ENCODE results near the gene SYNE2.
"Not testable (repeated sequence)": the region's sequence is repeated elsewhere in the genome, so short reads cannot be mapped to it uniquely, and the experiment has no call there.

The SYNE2 gene

DNA sequence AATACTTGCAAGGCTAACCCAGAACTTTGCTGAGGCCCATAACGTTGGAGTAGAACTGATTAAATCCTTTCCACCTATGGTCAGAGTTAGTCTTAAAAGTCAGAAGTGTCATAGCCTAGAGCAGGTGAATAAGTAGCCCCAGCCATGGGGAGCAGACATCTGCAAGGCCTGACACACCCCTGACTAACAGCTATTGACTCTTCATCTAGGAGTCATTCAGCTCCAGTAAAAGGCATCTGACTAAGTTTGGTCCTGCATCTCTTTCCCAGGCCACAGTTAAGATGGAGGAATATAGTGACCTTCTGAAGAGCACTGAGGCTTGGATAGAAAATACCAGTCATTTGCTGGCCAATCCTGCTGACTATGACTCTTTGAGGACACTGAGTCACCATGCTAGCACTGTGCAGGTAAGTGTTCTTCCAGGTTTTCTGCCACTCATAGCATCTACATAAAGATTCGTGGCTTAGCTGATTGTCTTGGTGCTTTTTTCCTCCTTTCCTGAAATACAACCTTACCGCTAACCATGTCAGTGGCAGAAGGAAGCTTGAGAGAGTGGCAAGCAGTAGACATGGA, 228.5 kb downstream of the SYNE2 start:
- DNase-seq (ENCODE audit: low spot score) = no peak

DNA sequence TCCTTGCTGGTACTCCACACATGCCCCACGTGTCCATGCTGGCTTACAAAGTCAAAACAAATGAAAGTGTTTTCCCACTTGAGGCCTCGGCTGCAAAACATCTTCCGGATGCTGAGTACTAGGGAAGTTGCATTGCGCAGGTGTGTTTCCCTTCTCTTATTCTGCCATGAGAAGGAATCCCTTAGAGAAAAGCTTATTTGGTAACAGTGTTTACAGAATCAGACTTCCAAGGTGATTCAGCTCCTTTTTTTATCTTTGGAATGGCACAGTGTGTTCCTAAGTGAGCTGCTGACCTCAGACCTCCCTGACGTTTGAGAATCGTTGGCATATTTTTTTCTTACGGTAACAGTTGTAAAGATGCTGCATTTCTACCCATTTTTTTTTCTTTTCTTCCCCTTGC, 230.0 kb downstream of the SYNE2 start:
- no peak for DNase-seq (ENCODE audit: low spot score)

- DNase-seq (ENCODE audit: low spot score) = no peak
These were observed 235.8 kb downstream of the SYNE2 start for GRCh38 chr14:64088647-64088964.

GRCh38 chr14:64089920-64090319, 237.1 kb downstream of the SYNE2 start:
- no peak for DNase-seq (ENCODE audit: low spot score)

DNA sequence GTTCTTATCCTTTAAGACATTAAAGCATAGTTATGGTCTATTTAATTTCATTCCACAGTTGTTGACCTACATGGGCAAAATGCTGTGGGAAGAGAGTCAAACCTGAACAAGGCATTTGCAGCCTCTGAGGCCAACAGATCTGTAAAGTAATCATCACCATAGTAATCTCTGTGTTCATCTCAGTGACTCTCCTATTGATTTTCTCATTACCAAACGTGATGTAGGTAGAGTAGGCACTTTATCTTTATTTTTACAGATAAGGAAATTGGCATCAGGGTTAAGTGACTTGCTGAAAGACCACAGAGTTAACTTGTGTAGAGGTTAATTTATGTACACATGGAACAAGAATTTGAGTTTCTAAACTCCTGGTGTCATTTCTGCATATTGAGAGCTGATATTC, 238.4 kb downstream of the SYNE2 start:
- no peak for DNase-seq (ENCODE audit: low spot score)

DNA sequence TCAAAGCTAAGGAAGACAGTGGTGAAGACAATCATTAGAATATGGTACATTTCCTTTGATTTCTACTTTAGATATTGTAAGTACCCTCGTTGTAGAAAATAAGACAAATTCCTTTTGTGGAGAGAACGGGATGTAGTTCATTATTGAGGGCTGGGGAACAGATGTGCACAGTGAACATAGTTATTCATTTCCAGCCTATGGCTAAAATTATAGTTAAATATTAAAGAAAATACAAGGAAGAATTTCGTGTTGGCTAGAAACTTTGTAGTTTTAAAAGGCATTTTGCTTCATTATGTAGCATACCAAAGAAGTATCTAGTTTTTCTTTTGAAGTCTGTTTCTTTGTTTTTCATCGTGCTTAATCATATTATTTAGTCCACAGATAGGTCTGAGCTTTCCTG, 239.5 kb downstream of the SYNE2 start:
- DNase-seq (ENCODE audit: low spot score) = no peak

- DNase-seq (ENCODE audit: low spot score) = no peak
These were observed 240.1 kb downstream of the SYNE2 start for GRCh38 chr14:64092940-64093339.

GRCh38 chr14:64095620-64096019, 242.8 kb downstream of the SYNE2 start:
- DNase-seq (ENCODE audit: low spot score) = no peak

DNA sequence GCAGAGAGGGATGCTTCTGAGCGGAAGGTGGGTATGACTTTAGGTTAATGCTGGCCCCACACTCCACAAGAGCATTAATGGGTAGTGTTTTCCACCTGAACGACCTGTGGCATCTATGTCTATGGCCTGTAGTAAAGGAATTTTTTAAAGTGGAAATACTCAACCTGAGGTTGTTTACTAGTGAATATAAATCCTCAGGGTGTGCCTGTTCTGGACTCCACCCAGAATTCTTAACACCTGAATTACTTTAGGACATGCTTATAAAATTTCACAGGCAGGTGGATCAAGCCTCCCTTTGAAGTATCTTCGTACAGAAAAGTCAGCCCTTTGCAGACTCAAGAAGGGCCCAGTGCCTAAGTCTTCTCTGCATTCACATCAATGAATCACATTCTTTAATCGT, 245.3 kb downstream of the SYNE2 start:
- DNase-seq (ENCODE audit: low spot score) = no peak

DNA sequence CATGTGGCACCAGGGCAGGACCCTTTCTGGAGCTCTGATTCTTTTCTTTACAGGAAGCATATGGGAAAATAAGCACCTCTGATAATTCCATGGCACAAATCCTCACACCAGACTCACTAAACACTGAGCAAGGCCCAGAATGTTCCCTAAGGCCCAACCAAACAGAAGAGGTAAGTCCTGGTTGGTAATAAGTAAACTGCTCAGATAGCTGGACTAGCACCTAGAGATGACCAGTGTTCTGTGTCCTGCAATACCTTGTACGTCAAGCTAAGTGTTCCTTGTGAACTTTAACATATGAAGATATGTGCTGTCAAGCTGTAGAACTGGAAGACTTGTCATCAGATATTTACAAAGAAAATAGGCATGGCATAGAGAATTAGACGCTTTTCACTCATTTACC, 254.6 kb downstream of the SYNE2 start:
- DNase-seq (ENCODE audit: low spot score) = no peak

DNA sequence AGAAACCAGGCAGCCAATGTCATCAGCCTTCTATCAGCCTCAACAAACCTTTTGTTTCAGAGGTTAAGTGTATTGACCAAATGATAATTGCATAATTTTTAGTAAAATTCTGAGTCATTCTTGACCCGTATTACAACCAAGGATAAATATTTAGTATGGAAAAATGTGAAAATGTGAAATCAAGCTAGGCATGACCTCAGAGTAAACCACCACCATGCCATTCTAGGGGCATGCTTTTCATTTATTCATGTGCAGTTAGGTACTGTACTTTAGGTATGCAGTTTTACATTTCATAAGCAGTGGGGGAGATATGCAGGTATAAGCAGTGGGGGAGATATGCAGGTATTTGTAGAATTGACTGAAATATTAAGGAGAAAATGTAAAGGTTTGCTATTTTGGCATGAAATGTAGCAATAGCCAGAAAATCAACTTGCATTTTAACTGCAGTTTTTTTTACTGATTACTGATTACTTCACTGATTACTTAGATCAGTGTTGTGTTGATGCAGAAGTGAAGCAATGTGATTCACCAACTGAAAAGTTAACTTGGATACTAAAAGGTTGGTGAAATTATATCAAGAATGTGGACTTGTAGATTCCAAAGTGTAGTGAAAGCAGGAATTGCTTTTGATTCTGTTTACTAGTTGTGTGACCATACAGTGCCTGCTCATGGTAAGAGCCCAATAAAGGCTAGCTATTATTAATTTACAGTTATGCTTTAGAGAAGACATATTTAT, 257.2 kb downstream of the SYNE2 start:
- no peak for DNase-seq (ENCODE audit: low spot score)

- no peak for DNase-seq (ENCODE audit: low spot score)
These were observed 258.0 kb downstream of the SYNE2 start for GRCh38 chr14:64110802-64111201.

- no peak for DNase-seq (ENCODE audit: low spot score)
These were observed 260.3 kb downstream of the SYNE2 start for GRCh38 chr14:64112867-64113678.

DNA sequence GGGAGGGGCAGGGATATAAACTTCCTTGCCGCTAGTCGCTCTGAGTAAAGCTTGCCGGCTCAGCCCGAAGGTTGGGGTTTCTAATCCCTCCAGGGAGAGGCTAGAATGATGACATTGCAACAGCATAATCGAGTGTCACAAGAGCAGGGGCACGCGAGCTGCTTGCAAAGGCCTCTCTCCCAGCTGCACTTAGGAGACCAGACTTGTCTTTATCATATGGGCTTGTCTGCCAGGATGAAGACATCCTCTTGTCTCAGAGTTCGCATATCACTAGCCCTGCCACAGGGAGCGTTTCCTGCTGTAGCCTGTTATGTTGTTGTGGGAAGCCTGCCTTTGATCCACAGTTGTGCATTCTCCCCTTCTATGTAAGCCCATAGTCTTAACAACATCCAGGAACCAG, 261.4 kb downstream of the SYNE2 start:
- no peak for DNase-seq (ENCODE audit: low spot score)

DNA sequence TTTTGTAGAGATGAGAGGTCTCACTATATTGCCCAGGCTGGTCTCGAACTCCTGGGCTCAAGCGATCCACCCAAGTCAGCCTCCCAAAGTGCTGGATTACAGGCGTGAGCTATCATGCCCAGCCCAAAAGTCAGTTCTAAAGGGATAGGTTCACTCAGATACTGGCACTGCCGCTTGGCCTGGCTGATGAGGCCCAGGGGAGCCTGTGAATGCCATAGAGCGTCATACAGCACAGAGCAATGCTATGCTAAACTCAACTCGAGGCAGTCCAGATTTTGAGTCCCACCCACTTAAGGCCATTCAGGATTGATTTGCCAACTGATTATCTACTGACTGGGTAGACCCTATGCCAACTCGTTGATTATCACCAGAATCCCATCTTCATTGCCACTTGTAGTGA, 262.0 kb downstream of the SYNE2 start:
- no peak for DNase-seq (ENCODE audit: low spot score)

GRCh38 chr14:64115401-64115800, 262.6 kb downstream of the SYNE2 start:
- DNase-seq (ENCODE audit: low spot score) = no peak

- peak; percentile 28 for DNase-seq (ENCODE audit: low spot score)
These were observed 265.0 kb downstream of the SYNE2 start for GRCh38 chr14:64117671-64118402.

DNA sequence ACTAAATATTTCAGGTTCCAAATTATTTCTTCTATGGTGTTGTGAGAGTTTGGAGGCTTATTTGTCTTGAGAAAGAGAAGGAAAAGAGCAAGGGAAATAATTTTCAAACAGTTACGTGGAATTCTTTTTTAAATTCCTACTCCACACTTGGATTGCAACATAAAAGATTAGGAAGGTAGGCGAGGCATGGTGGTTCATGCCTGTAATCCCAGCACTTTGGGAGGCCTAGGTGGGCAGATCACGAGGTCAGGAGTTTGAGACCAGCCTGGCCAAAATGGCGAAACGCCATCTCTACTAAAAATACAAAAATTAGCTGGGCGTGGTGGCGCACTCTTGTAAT, 265.6 kb downstream of the SYNE2 start:
- not testable (repeated sequence) for DNase-seq (ENCODE audit: low spot score)

DNA sequence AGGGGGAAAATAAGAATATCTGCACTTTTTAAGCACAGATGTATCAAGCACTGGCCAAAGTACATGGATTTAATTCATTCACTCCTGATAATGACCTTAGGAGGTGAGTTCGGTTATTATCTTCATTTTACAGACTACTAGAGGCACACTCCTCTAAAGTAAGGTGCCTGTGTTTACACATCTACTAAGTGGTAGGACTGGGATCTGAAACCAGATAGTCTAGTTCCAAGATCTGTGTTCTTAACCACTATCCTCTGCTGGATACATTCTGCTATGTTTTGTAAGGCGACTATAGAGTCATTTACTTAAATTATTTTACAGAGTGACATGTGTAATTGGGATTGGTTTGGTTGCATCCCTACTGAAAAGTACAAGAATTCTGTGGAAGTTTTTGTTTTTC, 266.1 kb downstream of the SYNE2 start:
- no peak for DNase-seq (ENCODE audit: low spot score)

DNA sequence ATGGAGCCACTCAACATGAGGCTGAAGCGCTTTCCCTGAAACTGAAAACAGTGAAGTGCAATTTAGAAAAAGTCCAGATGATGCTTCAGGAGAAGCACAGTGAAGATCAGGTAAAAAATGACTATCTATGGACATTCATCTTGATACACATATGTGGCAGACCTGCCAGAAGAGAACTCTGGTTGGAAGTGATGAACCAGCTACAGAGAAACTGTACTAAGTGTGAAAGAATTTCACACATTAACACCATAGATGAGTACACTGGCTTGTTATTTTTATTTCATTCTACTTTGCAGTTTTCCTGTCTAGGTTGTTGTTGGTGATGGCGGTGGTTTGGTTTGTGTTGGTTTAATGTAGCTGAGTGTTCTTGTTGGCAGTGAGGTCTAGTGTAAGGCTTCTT, 266.7 kb downstream of the SYNE2 start:
- no peak for DNase-seq (ENCODE audit: low spot score)

- DNase-seq (ENCODE audit: low spot score) = no peak
These were observed 267.2 kb downstream of the SYNE2 start for GRCh38 chr14:64119980-64120379.

GRCh38 chr14:64123241-64123822, 270.5 kb downstream of the SYNE2 start:
- DNase-seq (ENCODE audit: low spot score) = no peak

DNA sequence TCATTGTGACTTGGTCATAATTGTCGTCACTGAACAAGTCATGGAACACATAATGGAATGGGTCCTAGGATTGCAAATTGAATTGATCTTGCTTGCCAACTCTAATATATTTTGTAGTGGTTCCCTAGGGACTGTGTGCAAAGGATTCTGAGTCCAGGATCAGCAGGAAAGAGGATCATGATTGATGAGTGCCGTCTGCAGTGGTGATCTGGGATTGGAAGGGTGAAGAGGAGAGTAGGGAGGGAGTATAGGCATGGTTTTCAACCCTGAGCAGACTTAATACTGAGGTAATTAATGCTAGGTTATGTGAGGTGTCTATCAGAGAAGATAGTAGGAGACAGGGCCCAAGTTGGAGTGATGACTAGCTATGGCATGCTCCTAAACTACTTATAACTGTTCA, 272.5 kb downstream of the SYNE2 start:
- DNase-seq (ENCODE audit: low spot score) = no peak

Measured in AG08395 (cell line).